COLO829 (cell line): ENCODE measurements around the gene SCMH1.

Source experiments
- DNase-seq: peaks from one replicate; pipeline ENCODE4 v3.0.0; 2012; ENCODE audit warnings: low spot score

Gene SCMH1

GRCh38 chr1:40998668-40999067 lies 243.4 kb downstream of the SCMH1 start:
- DNase-seq: no peak

GRCh38 chr1:40997096-40997495 lies 245.0 kb downstream of the SCMH1 start:
- no peak for DNase-seq

GRCh38 chr1:40989066-40989465 lies 253.0 kb downstream of the SCMH1 start:
- DNase-seq: no peak

- DNase-seq: no peak
These were observed 253.8 kb downstream of the SCMH1 start for GRCh38 chr1:40988280-40988679.

- DNase-seq: no peak
These were observed 254.4 kb downstream of the SCMH1 start for GRCh38 chr1:40987439-40988276.

GRCh38 chr1:40986956-40987355 lies 255.2 kb downstream of the SCMH1 start:
- no peak for DNase-seq

DNA sequence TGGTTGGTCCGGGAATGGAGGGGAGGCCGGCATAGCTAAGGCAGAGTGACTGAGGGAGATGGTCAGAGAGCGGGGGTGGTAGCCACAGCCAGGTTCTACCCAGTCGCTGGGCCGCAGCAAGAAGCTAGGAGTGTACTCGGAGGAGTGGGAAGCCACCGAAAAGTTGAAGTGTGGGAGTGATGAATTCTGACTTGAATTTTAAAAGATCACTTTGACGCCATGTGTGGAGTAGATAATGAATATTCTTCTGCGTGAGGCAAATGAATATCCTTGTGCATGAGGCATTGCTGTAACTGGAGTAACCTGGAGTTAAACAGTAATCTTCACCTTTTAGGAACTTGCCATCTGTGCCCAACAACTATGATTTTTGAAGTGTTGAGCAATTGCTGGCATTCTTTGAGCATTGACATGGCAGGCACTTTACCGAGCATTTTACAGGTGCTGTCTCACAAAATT lies 255.8 kb downstream of the SCMH1 start:
- DNase-seq: no peak

GRCh38 chr1:40985875-40986274 lies 256.2 kb downstream of the SCMH1 start:
- no peak for DNase-seq

- no peak for DNase-seq
These were observed 256.9 kb downstream of the SCMH1 start for GRCh38 chr1:40985161-40985560.

- no peak for DNase-seq
These were observed 257.6 kb downstream of the SCMH1 start for GRCh38 chr1:40984531-40984930.

DNA sequence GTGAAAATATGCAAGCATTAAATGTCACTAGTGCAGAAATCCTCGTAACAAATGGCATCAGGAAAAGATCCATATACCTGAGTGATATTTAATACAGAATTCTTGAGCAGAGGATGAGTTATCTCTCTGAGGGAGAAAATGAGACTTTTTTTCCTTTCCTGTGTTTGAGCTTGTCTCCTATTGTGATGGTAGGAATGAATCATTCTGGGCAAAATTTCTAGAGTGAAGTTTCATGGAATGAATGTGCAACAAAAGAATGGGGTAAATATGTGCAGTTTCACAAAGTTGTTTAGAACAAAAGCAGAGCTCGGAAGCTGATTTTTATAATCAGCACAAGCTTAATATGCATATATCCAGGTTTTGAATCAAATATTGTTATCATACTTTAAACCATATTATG lies 258.0 kb downstream of the SCMH1 start:
- DNase-seq: no peak

DNA sequence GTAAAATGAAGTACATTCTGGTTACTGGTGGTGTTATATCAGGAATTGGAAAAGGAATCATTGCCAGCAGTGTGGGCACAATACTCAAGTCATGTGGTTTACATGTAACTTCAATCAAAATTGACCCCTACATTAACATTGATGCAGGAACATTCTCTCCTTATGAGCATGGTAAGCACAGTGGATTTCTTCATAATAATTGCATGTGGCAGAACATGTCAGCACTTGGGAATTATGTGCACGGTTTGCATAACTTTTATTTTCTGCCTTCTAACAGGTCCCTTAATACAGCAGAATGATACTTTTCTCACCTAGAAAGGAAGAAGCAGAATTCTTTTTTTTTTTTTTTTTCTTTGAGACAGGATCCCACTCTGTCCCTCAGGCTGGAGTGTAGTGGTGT lies 258.8 kb downstream of the SCMH1 start:
- no peak for DNase-seq

- no peak for DNase-seq
These were observed 259.4 kb downstream of the SCMH1 start for GRCh38 chr1:40982721-40983120.

DNA sequence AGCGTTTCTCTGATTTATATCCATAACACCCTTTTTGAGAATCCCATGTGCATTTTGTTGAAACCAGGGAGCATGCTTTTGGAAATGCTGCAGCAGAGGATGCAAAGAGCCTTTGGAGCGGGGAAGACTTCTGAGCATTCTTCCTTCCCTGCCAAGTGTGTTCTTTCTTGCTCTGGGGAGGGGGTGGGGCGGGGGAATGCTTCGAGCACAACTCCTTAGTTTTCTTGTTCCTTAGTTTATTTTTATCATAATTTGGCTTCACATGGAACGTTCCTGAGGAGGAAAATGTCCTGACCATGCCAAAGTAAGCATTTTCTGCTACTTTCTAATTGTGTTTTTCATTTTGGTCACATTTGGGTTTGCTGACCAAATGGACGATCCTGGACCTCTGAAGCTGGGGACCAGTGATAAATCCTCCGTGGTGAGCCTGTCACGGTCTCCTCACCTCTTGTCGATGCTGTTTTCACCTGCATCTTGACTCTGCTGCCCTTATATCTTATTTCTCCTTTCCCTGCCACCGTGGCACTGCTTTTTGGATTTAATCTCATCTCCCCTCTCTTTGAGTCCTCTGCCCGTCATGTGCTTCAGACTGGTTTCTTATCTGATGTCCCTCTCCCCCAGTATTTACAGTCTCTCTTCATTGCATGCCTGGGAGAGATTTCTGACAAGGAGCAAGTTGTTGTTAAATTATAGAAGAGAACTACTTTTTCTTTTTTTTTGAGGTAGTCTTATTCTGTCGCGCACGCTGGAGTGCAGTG lies 260.2 kb downstream of the SCMH1 start:
- no peak for DNase-seq

DNA sequence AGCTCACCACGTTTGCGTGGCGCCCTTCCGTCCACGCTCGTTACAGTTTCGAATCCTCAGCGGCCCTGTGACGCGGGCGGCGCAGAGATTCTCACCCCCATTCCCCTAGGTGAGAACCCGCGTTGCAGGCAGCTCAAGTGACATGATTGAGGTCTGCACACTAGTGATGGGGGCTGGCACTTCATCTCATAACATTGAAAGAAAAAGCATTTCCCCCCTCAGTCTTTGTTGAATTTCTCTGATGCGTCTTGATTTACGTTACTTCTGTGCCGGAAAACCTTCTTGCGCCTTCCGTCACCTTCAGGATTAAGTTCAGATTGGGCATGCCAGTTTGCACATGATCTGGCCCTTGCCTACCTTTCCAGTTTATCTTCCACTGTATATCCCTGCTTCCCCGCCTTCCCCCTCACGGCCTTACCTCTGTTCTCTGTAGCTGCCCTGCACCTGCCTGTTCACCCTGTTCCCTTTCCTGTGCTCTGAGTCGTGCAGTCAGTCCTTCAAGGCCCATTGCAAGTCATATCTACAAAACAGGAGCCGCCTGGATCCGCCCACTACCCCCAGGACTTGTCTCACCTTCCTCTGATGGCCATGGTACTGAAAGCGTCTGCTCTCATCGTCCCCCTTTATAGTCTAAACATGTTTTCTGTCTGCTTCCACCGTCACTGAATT lies 261.5 kb downstream of the SCMH1 start:
- no peak for DNase-seq

DNA sequence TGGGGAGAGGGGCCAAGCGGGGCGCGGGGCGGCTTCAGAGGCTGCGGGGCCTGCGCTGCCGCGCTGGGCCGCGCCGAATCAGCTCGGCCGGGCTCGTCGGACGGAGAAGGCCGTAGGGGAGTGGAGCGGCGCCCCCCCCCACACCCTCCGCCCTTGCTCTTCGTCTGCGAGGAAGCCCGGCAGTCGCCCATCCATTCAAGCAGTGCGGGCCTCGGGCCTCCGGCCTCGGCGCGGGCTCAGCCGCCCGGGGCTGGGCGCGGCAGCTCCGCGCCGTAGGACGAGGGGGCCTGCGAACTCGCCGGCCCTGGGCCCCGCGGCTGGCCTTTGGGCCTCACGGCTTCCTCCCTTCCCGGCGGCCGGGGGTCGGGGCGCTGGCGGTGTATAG lies 262.0 kb downstream of the SCMH1 start:
- no peak for DNase-seq

DNA sequence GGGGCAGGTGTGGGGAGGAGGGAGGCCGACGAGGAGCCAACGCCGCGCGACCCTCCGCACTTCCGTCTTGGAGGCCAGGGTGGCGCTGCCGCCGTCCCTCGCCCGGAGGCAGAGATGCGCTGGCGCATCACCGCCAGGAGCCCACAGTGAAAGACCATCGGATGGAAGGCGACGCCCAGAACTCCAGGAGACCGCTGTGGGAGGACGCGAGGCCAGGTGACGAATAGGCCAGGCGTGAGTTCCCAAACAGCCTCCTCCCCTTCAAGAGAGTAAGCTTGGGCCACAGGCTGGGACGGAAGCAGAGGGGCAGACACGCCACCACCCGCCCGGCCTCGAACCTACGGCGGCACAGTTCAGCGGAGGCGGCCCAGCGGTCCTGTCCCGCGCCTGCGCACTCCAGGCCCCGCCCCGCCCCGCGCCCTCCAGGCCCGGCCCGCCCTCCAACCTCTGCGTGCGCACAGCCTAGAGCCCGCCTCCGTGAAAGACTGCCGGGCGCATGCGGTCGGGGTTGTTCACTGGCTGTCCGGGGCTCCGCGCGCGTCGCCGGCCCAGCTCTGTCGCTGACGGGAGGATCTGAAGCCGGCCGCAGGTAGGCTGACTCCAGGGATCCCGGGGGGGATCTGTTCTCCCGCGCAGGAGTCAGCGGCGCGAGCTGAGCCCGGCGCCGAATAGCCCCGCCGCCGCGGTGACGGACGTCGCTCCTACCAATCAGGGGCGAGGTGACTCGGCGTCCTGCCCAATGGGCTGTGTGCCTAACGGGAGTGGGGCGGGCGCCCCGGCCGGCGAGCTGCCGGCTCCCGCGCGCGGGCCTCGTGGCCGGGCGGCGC lies 262.7 kb downstream of the SCMH1 start, which contains the start of gene CTPS1:
Gene CTPS1, plus strand, starts transcription at position 456 of the 827 bp plus-strand sequence. CDS start 3,595 bp downstream, outside the sequence.
- peak; percentile 91 for DNase-seq

DNA sequence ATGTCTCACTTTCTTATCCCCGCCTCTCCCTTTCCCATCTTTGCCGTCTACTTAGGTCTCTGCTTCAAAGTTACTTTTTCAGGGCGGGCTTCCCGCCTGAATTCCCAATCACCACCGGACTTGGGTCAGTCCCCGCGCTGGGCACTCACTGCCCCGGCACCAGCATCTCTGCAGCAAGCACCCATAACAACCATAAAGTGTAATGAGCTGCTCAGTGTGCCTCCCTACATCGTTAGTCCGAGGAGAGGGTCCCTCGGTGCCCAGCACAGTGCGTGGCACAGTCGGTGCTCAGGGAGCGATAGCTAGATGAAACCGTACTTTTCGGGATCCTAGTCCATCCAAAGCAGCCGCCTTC lies 263.2 kb downstream of the SCMH1 start:
- DNase-seq: no peak

- DNase-seq: no peak
These were observed 264.4 kb downstream of the SCMH1 start for GRCh38 chr1:40977716-40978115.
